ENCODE measurements around the gene OR5C1.

DNA sequence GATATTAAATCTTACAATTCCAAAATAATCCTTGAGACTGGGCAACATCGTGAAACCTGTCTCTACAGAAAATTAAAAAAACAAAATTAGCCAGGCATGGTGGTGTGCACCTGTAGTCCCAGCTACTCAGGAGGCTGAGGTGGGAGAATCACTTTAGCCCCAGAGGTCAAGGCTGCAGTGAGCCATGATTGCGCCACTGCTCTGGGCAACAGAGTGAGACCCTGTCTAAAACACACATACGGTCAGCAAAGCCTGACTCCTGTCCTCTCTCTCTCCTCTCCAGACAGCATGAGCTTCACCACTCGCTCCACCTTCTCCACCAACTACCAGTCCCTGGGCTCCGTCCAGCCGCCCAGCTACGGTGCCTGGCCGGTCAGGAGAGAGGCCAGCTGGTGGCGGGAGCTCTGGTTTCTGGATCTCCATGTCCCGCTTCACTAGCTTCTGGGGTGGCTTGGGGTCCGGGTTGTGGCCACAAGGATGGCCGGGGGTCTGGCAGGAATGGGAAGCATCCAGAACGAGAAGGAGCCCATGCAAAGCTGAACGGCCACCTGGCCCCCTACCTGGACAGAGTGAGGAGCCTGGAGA is 48.6 kb downstream of the OR5C1 start:
- TF ChIP-seq, protein P1, sequence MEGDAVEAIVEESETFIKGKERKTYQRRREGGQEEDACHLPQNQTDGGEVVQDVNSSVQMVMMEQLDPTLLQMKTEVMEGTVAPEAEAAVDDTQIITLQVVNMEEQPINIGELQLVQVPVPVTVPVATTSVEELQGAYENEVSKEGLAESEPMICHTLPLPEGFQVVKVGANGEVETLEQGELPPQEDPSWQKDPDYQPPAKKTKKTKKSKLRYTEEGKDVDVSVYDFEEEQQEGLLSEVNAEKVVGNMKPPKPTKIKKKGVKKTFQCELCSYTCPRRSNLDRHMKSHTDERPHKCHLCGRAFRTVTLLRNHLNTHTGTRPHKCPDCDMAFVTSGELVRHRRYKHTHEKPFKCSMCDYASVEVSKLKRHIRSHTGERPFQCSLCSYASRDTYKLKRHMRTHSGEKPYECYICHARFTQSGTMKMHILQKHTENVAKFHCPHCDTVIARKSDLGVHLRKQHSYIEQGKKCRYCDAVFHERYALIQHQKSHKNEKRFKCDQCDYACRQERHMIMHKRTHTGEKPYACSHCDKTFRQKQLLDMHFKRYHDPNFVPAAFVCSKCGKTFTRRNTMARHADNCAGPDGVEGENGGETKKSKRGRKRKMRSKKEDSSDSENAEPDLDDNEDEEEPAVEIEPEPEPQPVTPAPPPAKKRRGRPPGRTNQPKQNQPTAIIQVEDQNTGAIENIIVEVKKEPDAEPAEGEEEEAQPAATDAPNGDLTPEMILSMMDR (IDR thresholded peaks at IDR 0.05), result no peak
- TF ChIP-seq POLR2A (IDR thresholded peaks at IDR 0.05) (no peak), POLR2AphosphoS5 (IDR thresholded peaks at IDR 0.05; ENCODE audit: insufficient read depth in 1 of 2, low read depth in 1 of 2) (no peak)
